Fibroblast of skin of scalp (primary cell): ENCODE measurements around the gene FAM228A.
"Not testable (repeated sequence)": the region's sequence is repeated elsewhere in the genome, so short reads cannot be mapped to it uniquely, and the experiment has no call there.

Experiments used
- DNase-seq: peaks from one replicate; pipeline ENCODE4 v3.0.0-alpha.2; 2013

The FAM228A gene

GRCh38 chr2:24191848-24192247, 17.0 kb downstream of the FAM228A start:
- no peak for DNase-seq

DNA sequence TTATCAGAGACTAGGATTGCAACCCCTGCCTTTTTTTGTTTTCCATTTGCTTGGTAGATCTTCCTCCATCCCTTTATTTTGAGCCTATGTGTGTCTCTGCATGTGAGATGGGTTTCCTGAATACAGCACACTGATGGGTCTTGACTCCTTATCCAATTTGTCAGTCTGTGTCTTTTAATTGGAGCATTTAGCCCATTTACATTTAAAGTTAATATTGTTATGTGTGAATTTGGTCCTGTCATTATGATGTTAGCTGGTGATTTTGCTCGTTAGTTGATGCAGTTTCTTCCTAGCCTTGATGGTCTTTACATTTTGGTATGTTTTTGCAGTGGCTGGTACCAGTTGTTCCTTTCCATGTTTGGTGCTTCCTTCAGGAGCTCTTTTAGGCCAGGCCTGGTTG, 22.4 kb downstream of the FAM228A start:
- DNase-seq: not testable (repeated sequence)

DNA sequence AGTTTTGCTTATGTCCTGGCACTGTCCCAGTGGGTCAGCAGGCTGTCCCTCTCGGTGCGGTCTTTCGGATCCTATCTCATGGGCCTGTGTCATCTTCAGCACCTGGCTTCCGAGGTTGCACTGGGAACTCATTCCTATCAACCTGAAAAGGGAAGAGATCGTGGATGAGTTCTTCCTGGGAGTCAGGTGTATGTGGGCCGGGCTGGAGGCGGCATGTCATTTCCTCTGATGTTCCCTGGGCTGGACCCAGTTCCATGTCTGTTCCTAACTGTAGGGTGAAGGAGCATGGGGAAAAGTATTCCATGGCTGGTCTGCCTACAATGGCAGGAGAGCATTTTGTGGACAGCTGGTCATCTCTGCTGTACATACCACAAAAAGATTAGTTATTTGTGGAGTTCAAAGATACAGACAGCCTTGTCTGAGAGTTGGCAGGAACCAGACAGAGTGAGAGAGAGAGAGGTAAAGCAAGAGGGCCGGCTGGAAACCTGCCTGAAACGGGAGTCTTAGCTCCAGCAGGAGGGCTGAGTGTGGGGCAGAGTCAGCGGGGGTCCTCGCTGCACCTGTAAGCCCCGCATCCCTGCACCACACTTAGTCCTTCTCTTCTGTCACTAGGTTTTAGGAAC, 25.2 kb downstream of the FAM228A start:
- no peak for DNase-seq

DNA sequence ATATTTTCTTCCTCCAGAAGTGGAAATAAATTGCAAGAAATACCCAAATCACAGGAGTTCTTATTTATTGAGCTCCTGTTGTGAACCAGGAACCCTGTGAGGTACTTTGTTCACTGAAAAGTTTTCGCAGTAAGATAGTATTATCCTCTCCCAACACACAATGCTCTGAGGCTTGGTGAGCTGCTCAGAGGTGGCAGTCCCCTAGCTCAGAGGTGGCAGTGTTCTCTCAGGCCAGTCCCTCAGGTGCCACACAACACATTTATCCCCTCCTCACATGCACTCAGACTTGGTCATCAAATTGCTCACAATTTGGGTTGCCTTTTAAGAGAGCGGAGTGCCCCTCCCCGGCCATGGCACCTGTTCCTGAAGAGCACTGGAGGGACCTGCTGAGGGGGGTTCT, 25.9 kb downstream of the FAM228A start:
- DNase-seq: no peak

GRCh38 chr2:24203029-24203786, 28.4 kb downstream of the FAM228A start:
- no peak for DNase-seq

GRCh38 chr2:24203787-24204150, 28.9 kb downstream of the FAM228A start:
- no peak for DNase-seq

DNA sequence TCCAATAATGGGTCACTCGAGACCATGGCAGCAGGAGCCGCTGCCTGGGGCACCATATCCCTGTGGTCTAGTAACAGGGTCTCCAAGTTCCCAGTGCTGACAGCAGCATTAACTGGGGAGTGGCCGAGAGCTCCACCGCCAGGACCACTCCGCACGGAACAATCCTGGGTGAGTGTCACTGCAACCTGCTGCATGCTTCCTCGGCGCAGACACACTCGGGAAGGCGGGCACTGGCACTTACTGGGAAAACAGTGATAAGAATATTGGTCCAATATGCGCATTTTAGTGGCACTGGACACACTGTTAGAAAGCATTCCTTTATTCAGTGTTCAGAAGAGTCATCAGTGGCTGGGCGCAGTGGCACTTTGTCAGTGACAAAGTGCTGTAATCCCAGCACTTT, 29.7 kb downstream of the FAM228A start:
- no peak for DNase-seq

GRCh38 chr2:24205131-24205530, 30.3 kb downstream of the FAM228A start:
- DNase-seq: no peak

GRCh38 chr2:24206242-24206641, 31.4 kb downstream of the FAM228A start:
- DNase-seq: no peak

GRCh38 chr2:24206714-24207113, 31.9 kb downstream of the FAM228A start:
- no peak for DNase-seq

GRCh38 chr2:24207359-24207758, 32.5 kb downstream of the FAM228A start:
- no peak for DNase-seq

- DNase-seq: no peak
Observed at GRCh38 chr2:24208490-24208889, 33.6 kb downstream of the FAM228A start.

GRCh38 chr2:24209389-24210105, 34.7 kb downstream of the FAM228A start:
- no peak for DNase-seq

GRCh38 chr2:24210106-24210455, 35.2 kb downstream of the FAM228A start:
- no peak for DNase-seq

- no peak for DNase-seq
Observed at GRCh38 chr2:24210723-24211122, 35.9 kb downstream of the FAM228A start.

DNA sequence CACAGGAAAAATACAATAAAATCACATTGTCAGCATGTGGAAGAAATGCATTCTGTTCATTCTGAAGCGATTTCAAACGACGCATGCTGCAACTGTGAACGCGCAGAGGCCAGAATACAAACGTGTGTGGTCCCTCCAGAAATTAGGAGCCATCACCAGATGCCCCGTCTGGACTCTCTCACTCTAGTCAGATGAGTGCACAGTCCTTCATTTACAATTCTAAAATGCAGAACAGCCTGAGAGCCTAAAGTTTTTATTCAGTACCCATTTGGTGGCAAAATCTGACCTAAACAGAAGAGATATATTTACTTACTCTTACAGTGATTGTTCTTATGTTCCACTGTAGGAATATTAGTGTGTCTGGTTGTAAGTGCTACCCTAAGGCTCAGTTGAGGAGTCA, 36.6 kb downstream of the FAM228A start:
- no peak for DNase-seq

DNA sequence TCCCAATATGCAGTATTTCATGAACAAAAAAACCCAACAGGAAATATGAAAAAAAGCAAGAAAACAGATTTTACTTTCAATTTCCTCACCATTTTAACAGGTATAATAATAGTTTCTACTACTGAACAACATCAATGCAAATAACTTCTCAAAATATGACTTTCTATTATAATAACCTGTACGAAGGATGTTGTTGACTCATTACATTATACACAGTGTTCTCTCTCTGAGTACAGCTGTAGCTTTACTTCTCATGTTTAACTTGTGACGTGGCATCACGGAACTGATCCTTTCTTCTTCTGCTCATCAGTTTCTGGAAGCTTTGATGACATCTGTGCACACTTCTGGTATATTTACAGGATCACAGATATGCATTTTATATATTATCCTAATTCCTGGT, 40.0 kb downstream of the FAM228A start:
- DNase-seq: no peak

- DNase-seq: no peak
Observed at GRCh38 chr2:24220554-24221291, 45.9 kb downstream of the FAM228A start.

DNA sequence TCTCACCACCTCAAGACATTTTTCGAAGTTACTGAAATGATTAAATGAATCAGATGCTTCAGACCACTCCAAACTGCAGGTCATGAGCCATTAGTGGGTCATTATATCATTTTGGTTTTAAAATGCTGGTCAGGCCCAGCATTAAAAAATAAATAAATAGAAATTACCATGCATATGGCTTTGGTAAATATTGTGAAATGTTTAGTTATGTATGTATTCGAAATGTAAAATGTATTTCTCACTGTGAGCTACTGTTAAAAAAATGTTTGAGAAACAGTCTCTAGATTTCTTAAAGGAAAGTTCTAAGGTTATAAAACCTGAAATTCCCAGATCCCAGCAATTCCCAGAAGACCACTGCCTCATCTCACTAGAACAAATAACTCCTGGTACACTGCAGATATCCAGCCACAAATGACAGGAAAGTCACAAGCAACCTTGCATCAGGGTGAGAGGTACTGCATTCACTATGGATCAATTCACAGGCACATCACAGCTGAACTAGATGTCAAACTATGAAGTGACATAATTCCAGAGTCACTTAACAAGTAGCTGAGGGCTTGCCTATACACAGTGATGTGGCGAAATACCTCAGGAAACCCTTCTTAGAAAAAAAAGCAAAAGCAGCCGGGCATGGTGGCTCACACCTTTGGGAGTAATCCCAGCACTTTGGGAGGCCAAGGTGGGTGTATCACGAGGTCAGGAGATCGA, 46.6 kb downstream of the FAM228A start:
- no peak for DNase-seq

GRCh38 chr2:24222946-24223345, 48.1 kb downstream of the FAM228A start:
- no peak for DNase-seq

DNA sequence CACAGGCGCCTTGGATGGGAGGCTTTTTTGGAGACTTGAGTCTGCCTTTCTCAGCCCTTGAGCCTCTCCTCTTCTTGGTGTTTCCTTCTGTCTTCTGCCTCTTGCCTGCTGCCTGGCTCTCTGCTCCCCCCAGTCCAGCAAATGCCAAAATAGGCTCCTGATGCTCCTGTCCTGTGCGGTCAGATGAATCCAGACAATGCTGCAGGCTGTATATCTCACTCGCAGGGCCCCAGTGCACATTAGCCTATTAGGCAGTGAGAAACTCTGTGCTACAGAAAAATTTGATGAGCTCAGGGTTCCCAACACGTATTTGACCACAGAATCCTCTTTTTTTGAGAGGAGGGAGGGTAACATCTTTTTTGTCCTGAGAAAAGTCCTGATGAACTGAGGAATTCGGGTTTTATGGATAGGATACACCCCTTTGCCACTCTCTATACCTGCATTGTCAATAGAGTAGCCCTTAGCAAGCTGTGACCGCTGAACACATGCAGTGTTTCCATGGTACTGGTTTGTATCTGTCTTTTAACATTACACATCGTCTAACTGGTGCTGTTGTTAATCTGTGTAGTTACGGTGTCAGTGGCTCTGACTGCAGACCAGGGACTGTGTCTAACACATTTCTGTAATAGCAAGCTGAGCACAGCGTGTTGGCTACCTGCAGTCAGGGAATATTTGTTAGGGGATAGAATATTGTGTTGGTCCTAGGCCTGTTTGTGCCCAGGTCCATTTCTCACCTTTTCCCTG, 50.8 kb downstream of the FAM228A start:
- DNase-seq: no peak

- DNase-seq: no peak
Observed at GRCh38 chr2:24228470-24228869, 53.6 kb downstream of the FAM228A start.
